Hepatocyte (in vitro differentiated cells): ENCODE results near the gene TMEM267. TPM values are rescaled to one million over a fixed set of nuclear protein-coding genes. Genes with fewer than 3 reads are reported as not detected.

ENCODE experiments used
- DNase-seq: peaks from one replicate; pipeline ENCODE4 v3.0.0-alpha.2; 2016; ENCODE audit warnings: low spot score
- H2AFZ ChIP-seq: fragments of 200-600 bp; sonication (generic); 2 replicates; pipeline ENCODE4 v1.6.0; 2016; ENCODE audit warnings: antibody characterized with exemption, mild to moderate bottlenecking
- H3K27ac ChIP-seq: fragments of 200-600 bp; sonication (generic); 2 replicates; pipeline ENCODE4 v1.5.1; 2016; ENCODE audit warnings: mild to moderate bottlenecking
- H3K27me3 ChIP-seq: fragments of 200-600 bp; sonication (generic); 2 replicates; pipeline ENCODE4 v1.6.1; 2016
- H3K36me3 ChIP-seq: fragments of 200-600 bp; sonication (generic); replicated peaks from 2 replicates; pipeline ENCODE4 v1.5.1; 2016; ENCODE audit warnings: low read depth; ENCODE audit not compliant: insufficient read depth
- H3K4me1 ChIP-seq: fragments of 200-600 bp; sonication (generic); 2 replicates; pipeline ENCODE4 v1.5.1; 2016; ENCODE audit warnings: mild to moderate bottlenecking, moderate library complexity; ENCODE audit not compliant: insufficient read depth
- H3K4me2 ChIP-seq: fragments of 200-600 bp; sonication (generic); 2 replicates; pipeline ENCODE4 v1.6.0; 2016
- H3K4me3 ChIP-seq: fragments of 200-600 bp; sonication (generic); 2 replicates; pipeline ENCODE4 v1.5.1; 2016; ENCODE audit warnings: mild to moderate bottlenecking
- H3K79me2 ChIP-seq: fragments of 200-600 bp; sonication (generic); 2 replicates; pipeline ENCODE4 v1.6.0; 2017; ENCODE audit warnings: mild to moderate bottlenecking
- H3K9me2 ChIP-seq: fragments of 200-600 bp; sonication (generic); replicated peaks from 2 replicates; pipeline ENCODE4 v1.6.0; 2017; ENCODE audit warnings: mild to moderate bottlenecking; ENCODE audit not compliant: insufficient read depth
- H3K9me3 ChIP-seq: fragments of 200-600 bp; sonication (generic); 2 replicates; pipeline ENCODE4 v1.5.1; 2016; ENCODE audit warnings: low read depth, mild to moderate bottlenecking
- H4K20me1 ChIP-seq: fragments of 200-600 bp; sonication (generic); 2 replicates; pipeline ENCODE4 v1.6.0; 2016; ENCODE audit warnings: mild to moderate bottlenecking; ENCODE audit not compliant: insufficient read depth, poor library complexity, severe bottlenecking
- EZH2 ChIP-seq: fragments of 200-600 bp; sonication (generic); IDR thresholded peaks from 2 replicates; pipeline ENCODE4 v1.6.1; 2016; ENCODE audit warnings: antibody characterized with exemption, mild to moderate bottlenecking, borderline replicate concordance
- EZH2phosphoT487 ChIP-seq: fragments of 200-600 bp; sonication (generic); IDR thresholded peaks from one replicate; pipeline ENCODE4 v1.6.1; 2018; ENCODE audit warnings: antibody characterized with exemption, mild to moderate bottlenecking, low read depth, moderate library complexity; ENCODE audit not compliant: unreplicated experiment, severe bottlenecking
- WGBS: methylation state at CpG from one replicate; pipeline ENCODE4 v1.1.6; 2016; ENCODE audit warnings: low lambda C conversion rate; ENCODE audit errors: missing lambda C conversion rate; 5-methylcytosine and 5-hydroxymethylcytosine counted together
- polyA plus RNA-seq: library from polyadenylated mRNA; unstranded; fragments of >200 nt; fragmentation: Nextera tagmentation; extraction: Ambion mirVana; gene quantifications from 2 replicates; pipeline ENCODE4 v1.2.1, GENCODE V29; 2016
- total RNA-seq: library from RNA; depleted of rRNA; stranded (reverse); fragments of >200 nt; gene quantifications from 2 replicates; pipeline ENCODE4 v1.2.3, GENCODE V29; 2014
- TF ChIP-seq, protein P1 (sequence below): fragments of 200-600 bp; sonication (generic); IDR thresholded peaks from 2 replicates; pipeline ENCODE4 v1.5.1; 2016; ENCODE audit warnings: antibody characterized with exemption, mild to moderate bottlenecking; ENCODE audit not compliant: poor library complexity

Gene TMEM267
- total and polyA plus RNA-seq, 2 experiments from 2014 or later, result 9.7 to 19.4 TPM

DNA sequence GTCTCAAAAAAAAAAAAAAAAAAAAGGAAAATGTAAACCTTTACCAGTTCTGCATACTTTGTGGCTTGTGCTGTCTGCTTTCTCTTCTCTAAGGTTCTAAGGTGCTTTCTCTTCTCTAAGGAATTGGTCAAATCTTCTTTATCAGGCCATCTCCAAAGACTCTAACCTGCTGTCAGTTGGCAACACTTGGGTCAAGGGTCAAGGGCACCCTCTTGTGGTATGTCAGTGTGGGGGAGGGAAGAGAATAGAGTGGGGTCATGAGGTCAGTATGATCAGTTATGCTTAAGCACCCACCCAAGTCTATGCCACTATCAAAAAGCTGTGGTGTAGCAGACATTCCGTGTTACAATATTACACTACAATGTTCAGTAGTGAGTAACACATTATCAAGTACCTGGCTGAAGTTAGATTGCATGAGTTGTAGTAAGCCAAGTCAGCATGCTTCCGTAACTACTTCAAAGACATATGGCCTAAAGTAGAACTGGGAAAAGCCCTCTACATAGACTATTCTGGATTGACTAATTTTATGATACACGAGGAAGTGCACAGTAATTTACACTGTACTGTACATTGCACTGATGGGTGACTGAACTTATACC is 46.5 kb downstream of the TMEM267 start:
- Histone ChIP-seq H4K20me1 (no peaks in the 10 kb centered on the region), H3K9me2 (no peaks in the 10 kb centered on the region), H3K4me2 (no peak overlapping the region), H3K79me2 (no peaks in the 10 kb centered on the region), H2AFZ (no peak overlapping the region), H3K4me1 (peaks cover 6% of the 10 kb centered on the region), H3K9me3 (no peaks in the 10 kb centered on the region), H3K4me3 (no peak overlapping the region), H3K27me3 (no peaks in the 10 kb centered on the region), H3K36me3 (no peaks in the 10 kb centered on the region), H3K27ac (no peak overlapping the region)
- WGBS, result 92% methylated on average over 3 of the region's 3 CpGs
- TF ChIP-seq EZH2 (no peak), EZH2phosphoT487 (no peak)
- TF ChIP-seq, protein P1, sequence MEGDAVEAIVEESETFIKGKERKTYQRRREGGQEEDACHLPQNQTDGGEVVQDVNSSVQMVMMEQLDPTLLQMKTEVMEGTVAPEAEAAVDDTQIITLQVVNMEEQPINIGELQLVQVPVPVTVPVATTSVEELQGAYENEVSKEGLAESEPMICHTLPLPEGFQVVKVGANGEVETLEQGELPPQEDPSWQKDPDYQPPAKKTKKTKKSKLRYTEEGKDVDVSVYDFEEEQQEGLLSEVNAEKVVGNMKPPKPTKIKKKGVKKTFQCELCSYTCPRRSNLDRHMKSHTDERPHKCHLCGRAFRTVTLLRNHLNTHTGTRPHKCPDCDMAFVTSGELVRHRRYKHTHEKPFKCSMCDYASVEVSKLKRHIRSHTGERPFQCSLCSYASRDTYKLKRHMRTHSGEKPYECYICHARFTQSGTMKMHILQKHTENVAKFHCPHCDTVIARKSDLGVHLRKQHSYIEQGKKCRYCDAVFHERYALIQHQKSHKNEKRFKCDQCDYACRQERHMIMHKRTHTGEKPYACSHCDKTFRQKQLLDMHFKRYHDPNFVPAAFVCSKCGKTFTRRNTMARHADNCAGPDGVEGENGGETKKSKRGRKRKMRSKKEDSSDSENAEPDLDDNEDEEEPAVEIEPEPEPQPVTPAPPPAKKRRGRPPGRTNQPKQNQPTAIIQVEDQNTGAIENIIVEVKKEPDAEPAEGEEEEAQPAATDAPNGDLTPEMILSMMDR, result no peak
- DNase-seq, result no peak

DNA sequence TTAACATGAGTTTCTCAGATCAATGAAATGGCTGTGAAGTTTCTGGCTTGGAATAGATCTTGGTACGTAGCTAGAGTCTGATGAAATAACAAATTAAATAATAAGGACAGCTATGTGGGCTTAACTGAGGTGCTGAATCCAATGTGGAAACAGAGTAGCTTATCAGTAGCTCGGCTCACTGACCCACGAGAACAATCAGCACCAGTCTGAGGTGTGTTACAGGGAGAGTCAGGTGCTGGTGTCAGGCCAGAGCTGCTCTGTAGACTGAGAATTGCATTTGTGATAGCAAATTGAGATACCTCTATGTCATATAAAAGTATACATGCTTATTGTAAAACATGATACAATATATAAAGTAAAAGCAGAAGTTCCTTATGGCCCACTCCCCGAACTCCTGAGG is 50.3 kb downstream of the TMEM267 start:
- Histone ChIP-seq H3K27ac (no peak overlapping the region), H3K4me1 (peaks cover 6% of the 10 kb centered on the region), H3K4me3 (no peak overlapping the region), H3K9me2 (no peaks in the 10 kb centered on the region), H3K4me2 (no peak overlapping the region), H3K9me3 (no peaks in the 10 kb centered on the region), H3K36me3 (no peaks in the 10 kb centered on the region), H3K79me2 (no peaks in the 10 kb centered on the region), H2AFZ (no peak overlapping the region), H3K27me3 (no peaks in the 10 kb centered on the region), H4K20me1 (no peaks in the 10 kb centered on the region)
- WGBS, result 57% methylated on average over 4 of the region's 4 CpGs
- TF ChIP-seq EZH2phosphoT487 (no peak), EZH2 (no peak)
- TF ChIP-seq, protein P1, result no peak
- no peak for DNase-seq

DNA sequence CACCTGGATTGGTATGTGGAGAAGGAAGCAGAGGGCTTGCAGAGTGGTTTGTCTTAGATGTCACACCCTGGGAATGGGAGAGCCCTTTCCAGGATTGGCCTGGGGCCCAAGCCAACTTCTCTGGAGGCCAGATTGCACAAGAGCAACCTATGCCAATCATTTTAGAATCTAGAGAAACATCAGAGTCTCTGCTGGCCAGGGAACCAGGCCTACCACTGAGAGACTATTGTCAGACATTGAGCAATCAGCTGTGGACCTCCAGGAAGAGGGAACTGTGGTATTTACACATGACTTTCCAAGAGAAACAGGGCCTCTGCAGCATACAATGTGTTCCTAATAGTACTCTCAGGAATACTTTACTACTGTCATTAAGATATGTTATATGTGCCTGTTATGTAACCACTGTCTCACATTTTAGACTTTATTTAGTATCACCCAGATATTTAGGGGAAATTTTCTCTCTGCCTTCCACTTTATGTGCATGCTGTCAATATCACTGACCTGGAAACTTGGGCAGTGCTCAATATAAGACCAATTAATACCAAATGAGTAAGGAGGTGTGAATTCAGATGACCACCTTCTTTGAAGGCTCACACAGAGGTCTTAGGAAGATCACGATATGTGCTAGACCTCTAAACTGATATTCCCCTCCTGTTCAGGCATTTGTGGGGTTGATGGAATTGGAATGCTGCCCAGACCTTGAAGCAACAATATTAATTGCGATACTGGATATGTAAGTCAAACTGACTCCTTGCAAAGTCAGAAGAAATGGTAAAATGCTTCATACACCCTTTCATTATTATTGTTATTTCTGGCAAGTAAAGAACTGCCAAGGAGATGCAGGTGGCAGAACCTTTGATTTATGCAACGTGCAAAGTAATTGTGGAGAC is 50.9 kb downstream of the TMEM267 start:
- H2AFZ ChIP-seq, result no peak overlapping the region
- 78% methylated on average over 3 of the region's 3 CpGs for WGBS

More for the DNA sequence above, 50.9 kb downstream of the TMEM267 start:
- no peaks in the 10 kb centered on the region for H3K9me2 ChIP-seq
- H3K27me3 ChIP-seq, result no peaks in the 10 kb centered on the region
- H3K36me3 ChIP-seq, result no peaks in the 10 kb centered on the region
- H3K27ac ChIP-seq, result peak overlapping the region; percentile 68
- H4K20me1 ChIP-seq, result no peaks in the 10 kb centered on the region
- H3K4me2 ChIP-seq, result no peak overlapping the region
- DNase-seq, result peak; percentile 72
- no peaks in the 10 kb centered on the region for H3K9me3 ChIP-seq
- TF ChIP-seq EZH2phosphoT487 (no peak), EZH2 (no peak)
- TF ChIP-seq, protein P1, result no peak
- H3K4me3 ChIP-seq, result no peak overlapping the region
- peaks cover 6% of the 10 kb centered on the region for H3K4me1 ChIP-seq
- H3K79me2 ChIP-seq, result no peaks in the 10 kb centered on the region
